Ovary (tissue), 3 donors: ENCODE measurements around the gene SLC27A1.
"Not testable (repeated sequence)": the region's sequence is repeated elsewhere in the genome, so short reads cannot be mapped to it uniquely, and the experiment has no call there.

ENCODE experiments used
- EP300 ChIP-seq: sonication (generic); formaldehyde crosslinking; IDR thresholded peaks from one replicate; pipeline ENCODE4 v1.6.1; 2017; ENCODE audit warnings: antibody characterized with exemption
- POLR2A ChIP-seq: fragments of 450-650 bp; IDR thresholded peaks from one replicate; pipeline ENCODE4 v1.6.1; 2017; ENCODE audit warnings: antibody characterized with exemption, mild to moderate bottlenecking, moderate library complexity
- TF ChIP-seq, protein P1 (sequence below), 3 donors: fragments of 450-650 bp in 2 of 3; fragments of 200-600 bp in 1 of 3; IDR thresholded peaks; one replicate each; pipeline versions ENCODE4 v1.5.1 to v1.8.0; 2016 to 2022; ENCODE audit warnings: antibody characterized with exemption in 3 of 3, mild to moderate bottlenecking in 1 of 3
- donor health status: DM: no; HTN: no; CAD: no.

DNA sequence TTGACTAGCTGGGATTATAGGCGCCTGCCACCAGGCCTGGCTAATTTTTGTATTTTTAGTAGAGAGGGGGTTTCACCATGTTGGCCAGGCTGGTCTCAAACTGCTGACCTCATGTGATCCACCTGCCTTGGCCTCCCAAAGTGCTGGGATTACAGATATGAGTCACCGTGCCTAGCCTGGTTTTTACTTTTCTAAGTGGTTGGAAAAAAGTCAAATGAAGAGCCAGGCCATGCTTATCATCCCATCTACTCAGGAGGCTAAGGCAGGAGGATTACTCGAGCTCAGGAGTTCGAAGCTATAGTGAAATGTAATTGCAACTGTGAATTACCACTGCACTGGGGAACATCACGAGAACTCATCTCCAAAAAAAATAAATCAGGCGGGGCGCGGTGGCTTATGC is 48.3 kb downstream of the SLC27A1 start:
- TF ChIP-seq, protein P1, sequence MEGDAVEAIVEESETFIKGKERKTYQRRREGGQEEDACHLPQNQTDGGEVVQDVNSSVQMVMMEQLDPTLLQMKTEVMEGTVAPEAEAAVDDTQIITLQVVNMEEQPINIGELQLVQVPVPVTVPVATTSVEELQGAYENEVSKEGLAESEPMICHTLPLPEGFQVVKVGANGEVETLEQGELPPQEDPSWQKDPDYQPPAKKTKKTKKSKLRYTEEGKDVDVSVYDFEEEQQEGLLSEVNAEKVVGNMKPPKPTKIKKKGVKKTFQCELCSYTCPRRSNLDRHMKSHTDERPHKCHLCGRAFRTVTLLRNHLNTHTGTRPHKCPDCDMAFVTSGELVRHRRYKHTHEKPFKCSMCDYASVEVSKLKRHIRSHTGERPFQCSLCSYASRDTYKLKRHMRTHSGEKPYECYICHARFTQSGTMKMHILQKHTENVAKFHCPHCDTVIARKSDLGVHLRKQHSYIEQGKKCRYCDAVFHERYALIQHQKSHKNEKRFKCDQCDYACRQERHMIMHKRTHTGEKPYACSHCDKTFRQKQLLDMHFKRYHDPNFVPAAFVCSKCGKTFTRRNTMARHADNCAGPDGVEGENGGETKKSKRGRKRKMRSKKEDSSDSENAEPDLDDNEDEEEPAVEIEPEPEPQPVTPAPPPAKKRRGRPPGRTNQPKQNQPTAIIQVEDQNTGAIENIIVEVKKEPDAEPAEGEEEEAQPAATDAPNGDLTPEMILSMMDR (IDR thresholded peaks at IDR 0.05): not testable (repeated sequence)
- not testable (repeated sequence) for TF ChIP-seq POLR2A, EP300
